NCI-H2029 treated with DMSO at 0.1 percent for 48 hours (cell line): ENCODE data around the gene SHTN1.

Source experiments
- DNase-seq: peaks from one replicate; lab custom pipeline; 2025; lab: John Stamatoyannopoulos, UW

SHTN1 gene

DNA sequence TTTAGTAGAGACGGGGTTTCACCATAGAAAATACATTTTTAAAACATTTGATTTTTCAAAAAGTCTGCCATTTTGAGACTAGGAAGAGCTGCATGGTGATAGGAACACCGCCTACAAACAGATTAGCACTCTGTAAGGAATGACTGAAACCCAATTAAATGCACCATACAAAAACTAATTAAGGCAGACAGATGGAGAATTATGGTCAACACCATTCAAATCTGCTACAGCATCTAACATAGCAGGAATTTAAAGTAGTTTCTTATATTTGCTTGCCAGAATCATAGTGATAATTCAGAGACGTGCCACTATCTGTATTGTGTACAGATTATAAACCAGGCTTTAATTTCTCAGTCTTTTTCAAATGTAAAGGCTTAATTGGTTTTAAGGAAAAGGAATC, 87.5 kb downstream of the SHTN1 start:
- no peak for DNase-seq

DNA sequence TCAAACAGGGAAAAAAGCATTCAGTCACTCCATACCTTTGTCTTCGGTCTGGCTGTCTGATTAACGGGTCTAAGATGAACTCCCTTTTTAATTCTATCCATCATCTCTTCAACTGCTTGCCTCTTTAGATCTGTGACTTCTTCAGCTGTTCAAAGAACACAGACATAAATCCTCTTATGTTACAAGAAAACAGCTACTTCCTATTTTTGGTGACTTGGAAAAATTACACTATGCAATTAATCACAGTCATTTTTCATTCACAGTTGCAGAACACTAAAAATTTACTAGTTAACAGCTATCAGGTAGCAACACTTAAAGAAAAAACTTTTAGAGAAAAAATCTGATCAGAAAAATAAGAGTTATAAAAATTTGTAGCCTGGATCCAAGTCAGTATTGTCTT, 89.6 kb downstream of the SHTN1 start:
- no peak for DNase-seq

DNA sequence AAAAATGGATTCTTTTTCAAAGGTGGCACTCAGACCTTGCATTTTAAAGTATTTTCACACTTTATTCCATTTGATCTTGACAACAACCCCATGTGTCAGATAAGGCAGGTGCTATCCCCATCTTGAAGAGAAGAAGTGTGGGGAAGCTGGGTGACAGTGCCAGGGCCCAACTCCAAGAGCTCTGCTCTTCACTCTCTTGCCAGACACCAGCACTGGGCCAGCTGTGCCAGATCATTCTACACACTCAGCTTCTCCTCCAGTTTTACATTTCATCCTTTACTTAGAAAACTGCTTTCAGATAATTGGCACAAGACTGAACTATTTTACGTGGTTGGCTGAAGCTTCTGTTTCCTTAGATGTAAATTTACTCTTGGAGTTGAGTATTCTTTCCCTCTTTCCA, 91.3 kb downstream of the SHTN1 start:
- no peak for DNase-seq

DNA sequence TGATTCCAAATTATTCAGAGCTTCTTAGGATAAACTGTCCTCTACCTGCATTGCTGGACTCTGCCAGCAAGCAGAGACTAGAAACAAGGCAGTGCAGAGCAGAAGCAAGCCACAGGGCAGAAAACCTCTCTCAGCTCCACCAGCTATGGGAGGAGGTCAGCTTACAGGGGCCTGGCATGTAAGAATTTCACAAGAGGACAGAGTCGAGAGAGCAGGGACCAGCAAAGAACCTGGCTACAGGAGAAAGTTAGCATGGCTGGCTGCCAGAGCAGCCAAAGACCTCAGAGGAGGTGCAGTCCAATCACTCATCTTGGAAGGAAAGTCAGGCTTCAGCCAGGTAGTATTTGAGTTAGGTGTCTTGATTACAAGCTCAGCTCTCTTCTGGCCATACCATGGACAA, 92.8 kb downstream of the SHTN1 start:
- no peak for DNase-seq

DNA sequence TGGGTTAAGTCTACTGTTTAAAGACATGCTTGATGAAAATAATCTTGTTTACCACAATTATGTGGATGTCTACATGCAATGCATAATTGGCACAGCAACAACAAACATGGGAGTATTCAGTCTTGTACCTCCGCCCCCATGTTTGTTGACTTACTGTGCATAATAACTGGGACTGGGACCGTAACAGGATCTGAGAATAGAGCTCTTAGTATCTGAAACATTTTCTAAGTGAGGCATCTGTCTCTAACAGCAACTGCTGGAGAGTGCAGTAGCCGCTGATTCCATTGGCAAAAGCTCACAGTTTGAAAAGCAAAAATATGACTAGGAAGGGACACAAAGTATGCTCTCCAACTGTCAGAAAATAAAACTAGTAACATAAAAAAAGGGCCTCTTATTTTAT, 94.1 kb downstream of the SHTN1 start:
- DNase-seq = no peak

DNA sequence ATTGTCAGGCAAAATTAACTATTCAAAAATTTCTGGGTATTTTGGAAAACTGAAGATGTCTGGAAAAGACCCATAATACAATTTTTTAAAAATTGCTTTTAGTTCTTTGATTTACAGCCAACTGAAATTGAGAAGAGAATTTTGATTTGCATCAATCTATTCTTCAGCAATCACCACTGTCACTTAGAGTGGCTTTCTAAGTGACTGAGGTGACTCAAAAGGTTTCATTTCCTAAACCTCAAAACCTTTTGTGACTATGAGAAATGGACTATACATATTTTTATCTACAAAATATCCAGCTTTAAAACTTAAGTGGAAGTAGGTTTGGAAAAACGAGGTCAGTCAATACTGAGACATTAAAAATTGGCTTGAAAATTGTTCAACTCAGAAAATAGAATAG, 95.7 kb downstream of the SHTN1 start:
- DNase-seq = no peak

DNA sequence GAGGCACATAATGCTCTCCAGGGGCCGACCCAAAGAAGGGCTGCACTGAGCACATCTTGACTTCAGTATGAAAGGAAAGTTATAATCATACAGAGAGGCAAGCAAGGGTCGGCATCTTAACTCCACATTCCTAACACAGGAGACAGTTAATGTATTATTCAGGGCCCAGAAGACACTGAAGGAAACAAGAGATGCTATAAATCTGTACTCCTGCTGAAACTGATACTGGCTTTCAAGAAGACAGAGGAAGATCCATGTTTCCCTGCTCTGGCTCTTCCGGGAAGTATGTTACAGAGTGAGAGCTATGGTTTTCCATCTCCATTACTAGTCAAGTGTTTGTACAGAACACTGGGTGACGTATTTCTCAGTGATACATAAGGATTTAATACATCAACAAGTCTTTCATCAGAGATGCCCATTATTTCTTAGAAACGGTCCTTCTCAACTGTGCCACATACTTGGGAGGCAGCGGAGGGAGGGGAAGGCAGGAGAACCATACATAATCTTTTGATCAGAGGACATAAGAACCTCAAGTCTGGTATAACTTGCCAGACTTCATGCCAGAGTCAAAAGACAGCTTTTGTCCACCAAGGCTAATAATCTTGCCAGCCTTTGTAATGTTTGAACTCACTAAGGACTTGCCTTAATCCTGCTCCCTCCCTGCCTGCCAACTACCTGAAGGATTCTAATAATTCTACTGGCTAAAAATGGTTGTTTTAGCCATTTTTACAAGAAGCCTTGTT, 97.6 kb downstream of the SHTN1 start:
- no peak for DNase-seq

DNA sequence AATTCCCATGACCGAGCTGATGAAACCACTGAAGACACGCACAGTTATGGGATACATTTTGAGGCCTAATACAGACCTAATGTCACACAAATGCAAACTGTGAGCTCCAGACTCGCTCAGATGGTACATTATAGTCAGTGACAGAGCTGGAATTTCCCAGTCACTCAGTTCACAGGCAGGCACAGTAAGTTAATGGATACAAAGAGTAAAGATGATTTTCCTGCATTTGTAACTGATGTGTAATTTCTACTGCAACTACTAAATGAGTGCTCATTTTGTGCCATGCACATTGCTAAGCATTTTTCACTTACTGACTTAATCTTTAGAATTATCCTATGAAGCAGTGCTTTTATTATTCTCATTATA, 99.2 kb downstream of the SHTN1 start:
- no peak for DNase-seq

DNA sequence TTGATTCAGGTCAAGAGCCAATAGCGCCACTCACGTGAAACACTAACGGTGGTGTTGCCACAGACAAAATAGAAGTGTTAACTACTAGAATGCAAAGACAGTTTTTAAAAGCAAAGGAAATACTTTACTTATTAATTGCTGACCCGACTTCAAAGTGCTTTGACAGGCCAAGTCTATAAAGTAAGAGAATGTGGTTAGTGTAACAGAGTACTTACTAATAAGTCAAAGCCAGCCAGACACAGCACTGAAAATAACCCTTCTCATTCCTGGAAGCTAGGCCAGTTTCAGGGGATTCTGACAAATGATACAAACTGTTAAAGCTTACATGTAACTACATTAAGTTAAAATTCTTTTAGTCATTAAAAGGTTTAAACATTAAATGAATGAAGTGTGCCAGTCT, 105.4 kb downstream of the SHTN1 start:
- no peak for DNase-seq

DNA sequence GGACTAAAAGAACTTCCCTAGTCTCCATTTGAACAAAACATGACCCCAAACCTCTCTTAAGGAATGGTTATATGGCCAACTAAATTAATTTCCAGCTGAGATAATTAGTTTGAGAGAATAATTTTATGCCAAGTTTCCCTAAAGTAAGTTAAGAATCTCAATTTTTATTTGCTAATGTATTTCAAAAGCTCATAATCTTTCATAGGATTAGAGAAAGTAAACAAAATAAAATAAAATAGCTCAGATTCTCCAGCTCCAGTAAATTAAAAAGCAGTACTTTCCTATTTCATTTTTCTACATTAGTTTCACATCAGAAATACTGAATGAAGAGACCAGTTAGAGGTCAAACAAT, 111.3 kb downstream of the SHTN1 start:
- no peak for DNase-seq

DNA sequence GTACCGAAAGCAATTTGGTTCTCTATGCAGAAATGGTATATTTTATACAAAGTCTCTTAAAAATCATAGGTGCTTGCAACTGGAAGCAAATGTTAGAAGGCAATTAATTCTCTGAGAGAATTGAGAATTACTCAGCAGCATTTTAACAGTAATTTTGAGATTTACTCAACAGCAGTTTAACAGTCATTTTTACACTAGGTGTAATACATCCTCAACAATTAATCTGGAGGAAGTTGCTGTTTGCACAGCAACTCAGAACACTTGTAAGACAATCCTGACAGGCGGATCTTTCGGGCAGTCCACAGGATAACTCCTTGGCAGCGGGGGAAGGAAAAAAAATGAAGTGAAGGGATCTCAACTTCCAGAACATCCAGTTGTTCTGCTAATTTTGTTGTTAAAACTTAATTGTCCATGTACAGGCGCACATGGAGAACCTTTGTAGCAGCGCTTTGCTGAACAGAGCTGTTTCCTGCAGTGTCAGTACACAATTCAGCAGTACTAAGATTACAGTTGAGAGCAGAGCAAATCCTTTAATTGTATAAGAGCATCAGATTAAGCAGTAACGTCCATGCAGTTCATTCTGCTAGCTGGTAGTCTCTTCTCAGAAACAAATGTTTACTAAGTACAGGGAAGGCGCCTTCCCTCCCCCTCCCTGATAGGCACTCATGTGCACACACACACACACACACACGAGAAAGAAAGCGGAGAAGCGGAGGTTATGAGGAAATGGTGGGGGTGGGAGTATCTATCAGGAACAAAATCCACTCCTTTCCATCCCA, 111.9 kb downstream of the SHTN1 start:
- DNase-seq = no peak

DNA sequence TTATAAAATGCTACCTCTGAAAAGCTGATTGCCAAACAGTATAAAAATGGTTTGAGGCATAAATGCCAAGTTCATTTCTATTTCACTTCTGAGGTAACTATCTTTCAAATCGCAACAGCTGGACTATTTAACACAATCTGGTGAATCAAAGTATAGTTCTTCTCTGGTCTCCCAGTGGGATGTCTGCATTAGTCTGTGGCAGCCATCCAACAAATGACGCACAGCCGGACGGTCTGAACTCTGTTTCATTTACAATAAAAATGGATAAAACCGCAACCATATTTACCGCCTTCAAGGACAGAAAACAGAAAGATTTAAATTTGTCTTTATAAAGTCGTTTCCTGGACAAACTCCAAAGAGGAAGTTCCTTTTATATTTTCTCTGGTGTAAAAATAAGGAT, 113.8 kb downstream of the SHTN1 start:
- no peak for DNase-seq

DNA sequence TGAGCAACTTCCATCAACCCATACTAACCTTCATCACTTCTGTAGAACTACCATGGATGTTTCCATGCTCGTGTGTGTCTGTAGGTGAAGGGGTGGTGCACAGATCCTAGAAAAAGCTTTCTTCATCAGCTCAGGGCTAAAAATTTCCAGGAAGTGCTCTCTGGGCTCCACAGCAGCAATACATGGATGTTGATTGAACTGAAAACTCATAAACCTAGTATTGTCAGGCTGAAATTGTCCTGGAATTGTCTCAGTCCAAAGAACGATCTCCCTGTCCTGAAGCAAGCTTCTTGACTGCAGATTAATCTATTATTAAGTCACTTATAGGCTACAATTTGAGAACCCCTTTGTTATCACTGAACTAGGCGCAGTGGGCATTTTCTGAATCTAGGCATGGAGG, 115.9 kb downstream of the SHTN1 start:
- no peak for DNase-seq

DNA sequence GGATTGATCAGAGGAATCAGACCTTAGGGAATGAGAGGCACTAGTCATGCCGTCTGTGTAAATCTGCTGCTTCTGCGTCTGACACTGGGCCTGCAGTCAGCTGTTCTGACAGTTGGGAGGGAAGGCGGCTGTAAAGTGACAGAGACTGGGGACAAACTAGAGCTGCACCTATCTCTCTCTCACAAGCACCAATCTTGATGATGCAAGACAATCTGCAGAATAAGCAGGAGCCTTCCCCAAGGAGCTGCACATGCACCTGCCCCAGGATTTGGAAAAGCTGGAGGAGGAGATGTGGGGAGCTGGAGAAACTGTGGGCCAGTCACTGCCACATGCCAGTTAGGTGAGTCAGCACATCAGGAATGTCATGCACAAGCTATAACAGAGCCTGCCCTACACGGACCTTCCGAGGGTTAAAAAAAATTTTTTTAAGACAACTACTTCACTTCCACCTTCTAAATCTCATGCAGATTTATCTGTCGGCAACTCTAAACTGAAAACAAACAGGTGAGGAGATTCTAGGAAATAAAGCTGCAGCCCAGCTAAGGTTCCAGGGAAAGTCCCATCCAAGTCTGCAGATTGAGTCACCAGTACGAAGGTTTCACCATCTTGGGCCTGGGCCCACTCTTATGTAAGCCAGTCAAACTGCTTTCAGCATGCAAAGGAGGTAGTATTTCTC, 116.5 kb downstream of the SHTN1 start:
- no peak for DNase-seq

DNA sequence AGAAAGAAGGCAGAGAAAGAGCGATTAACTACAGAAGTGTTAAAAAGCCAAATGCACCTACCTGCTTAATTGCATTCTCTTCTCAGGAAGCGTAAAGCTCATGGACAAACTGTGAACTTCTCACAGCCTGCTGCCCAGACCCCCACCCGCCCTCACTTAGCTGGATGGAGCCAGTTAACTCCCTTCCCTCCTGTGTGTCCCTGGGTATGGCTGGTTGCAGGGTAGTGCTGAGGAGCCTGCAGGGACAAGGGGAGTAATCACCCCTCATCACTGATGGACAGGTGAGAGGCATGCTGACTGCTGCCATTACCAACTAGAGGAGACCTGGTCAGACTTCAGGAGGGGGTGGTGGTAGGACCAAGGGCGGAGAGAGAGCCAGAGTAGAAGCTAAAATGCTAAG, 118.2 kb downstream of the SHTN1 start:
- DNase-seq = no peak

DNA sequence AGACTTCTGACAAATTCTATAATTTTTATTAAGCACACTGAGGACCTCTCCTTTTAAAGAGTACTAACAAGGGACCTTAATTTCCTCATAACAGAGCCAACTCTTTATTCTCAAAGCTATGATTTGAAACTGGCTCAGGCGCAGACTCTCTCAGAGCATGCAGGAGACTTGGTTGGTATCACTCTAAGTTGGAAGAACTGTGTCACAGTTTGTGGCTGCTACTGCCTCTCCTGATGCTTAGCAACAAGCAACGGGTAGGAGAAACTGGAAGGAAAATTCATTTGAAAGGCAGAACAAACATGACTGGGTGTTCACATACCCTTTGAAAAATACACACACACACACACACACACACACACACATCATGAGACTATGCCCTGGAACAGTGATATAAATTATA, 122.3 kb downstream of the SHTN1 start:
- no peak for DNase-seq

DNA sequence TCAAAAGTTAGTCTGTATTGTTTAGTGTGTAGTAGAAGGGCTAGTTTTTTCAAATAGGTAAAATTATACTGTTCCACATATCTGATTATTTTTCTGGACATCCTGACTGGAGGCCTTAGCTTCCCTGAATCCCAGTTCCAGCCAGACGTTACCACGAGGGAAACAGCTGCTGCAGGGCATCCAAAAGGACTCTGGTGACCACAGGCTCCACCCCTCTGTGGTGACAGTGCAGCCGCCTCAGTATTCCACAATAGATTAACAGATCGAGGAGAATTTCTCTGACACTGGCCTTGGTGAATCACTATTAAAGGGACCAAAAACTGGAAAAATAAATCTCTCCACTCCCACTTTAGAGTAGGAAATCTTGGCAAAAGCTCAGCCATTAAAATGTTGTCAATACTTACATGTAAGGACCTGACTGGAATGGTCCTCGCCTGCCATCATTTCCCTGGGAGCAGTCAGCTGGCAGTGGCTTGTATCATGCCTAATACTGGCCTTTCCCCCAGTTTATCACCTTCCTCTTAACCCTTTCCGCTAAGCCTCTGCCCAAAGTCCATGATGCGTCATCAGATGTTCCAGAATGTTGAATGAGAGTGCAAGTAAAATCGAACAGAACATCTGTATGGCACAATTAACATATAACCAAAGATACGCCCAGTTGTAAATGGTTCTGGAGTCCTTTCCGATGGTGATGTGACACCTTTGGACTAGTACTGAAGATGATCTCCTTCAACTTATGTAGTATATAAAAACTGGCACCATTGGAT, 124.1 kb downstream of the SHTN1 start:
- no peak for DNase-seq

DNA sequence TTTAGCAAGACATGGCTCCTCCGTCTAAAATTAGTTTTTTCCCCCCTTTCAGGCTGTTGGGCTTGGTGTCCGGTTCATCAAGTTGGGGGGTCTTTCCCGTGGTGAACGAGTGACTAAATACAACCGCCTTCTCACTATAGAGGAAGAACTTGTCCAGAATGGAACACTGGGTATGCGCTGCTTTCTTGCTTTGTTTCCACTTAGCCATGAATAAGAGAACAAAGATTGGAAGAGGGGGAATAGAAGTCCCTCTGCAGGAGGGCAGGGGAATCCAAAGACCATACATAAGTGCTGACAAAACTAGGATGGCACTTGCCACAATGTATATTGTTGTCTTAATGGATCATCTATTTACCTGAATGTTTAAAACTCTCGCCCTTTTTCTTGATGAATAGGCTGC, 125.2 kb downstream of the SHTN1 start:
- no peak for DNase-seq

DNA sequence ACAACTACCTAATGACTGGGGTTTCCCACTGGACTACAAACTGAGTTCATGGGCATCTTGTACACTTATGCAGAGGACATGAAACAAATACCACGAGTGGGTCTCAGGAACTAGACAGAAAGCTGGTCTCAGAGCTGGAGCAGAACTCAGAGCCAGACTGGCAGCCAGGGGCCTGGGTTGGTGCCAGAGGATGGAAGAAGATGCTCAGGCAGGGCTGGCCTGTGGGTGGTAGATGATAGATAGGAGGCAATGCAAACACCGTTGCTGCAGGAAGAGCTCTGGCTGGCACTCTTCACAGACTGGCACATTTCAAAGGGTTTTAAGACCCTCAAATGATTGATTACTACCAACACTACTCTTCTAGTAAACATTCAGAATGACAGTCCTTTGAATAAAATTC, 126.9 kb downstream of the SHTN1 start:
- no peak for DNase-seq

DNA sequence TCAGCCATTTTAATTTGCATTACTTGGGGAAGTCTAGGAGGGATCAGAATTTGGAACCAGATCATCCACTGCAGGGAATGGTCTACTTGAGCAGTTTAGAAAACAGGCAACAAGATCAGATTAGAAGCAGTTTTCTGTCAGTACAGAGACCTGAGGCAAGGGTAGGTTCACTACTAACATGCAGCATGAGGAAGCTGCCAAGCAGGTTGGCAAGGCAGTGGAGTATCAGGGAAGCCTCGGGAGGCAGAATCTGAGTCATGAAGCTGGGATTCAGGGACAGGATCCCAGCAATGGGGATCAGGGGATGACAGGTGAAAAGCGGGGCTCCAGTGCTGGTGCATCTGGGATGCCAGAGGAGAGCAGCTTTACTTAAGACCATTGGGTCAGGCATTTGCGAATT, 127.6 kb downstream of the SHTN1 start:
- DNase-seq = no peak

DNA sequence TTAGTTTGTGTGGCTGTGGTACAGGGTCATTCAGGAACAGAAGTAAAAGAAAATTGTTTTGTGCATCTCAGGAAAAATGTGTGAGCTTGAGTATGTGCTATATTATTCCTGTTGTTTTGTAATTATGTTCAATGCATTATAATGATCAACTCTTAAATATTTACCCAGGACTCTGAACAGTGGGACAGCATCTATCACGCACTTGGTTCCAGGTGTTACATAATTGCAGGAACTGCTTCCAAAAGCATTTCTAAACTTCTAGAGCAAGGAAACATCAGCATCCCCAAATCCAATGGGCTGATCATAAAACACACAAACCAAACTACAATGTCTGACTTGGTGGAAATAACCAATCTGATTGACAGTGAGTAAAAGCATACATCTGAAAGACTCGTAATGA, 129.1 kb downstream of the SHTN1 start:
- DNase-seq = no peak

DNA sequence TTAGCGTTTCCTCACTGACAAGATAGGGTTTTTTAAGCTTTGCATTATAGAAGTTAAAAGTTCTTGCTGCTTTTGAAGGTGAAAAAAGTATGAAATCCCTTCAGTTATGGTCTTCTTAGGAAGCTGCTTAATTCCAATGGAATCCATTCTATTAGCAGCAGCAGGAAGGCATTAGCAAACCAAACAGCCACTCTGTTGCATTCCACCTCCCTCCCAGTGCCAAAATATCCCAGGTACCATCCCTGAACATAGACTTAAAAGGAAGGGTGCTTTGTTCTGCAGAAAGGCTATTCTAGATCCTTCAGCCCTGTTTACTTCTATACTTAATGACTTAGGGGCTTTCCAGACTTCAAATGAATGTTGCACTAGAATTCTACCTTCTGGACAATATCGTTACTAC, 131.9 kb downstream of the SHTN1 start:
- no peak for DNase-seq

DNA sequence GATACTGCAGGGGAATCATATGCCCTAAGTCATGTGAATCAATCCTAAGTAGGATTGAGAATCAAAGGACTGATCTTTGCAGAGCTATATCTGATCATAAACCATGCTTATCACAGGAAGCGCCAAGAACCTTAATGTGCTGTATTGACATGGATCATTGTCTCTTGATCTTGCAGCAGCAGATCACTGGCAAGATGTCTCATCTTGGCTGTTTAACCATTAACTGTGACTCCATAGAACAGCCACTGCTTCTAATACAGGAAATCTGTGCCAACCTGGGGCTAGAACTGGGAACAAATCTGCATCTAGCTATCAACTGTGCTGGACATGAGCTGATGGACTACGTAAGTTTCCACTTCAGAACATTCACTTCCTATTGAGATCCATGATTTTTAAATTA, 134.0 kb downstream of the SHTN1 start:
- DNase-seq = no peak
